Activated T-helper 1 cell treated with anti-CD3 and anti-CD28 coated beads, Interleukin-12 subunit alpha, Interleukin-12 subunit beta, Interleukin-2, Interleukin-4 antibody, amounts not matched to agents 30 ng/mL and 10 ng/mL and 1 ng/mL, durations not matched to agents 14 hours and 24 hours and 36 hours (primary cell): ENCODE data around the gene ANKS1B. TPM values are rescaled to one million over a fixed set of nuclear protein-coding genes. Genes with fewer than 3 reads are reported as not detected.
"Not testable (repeated sequence)": the region's sequence is repeated elsewhere in the genome, so short reads cannot be mapped to it uniquely, and the experiment has no call there.

Source experiments
- DNase-seq: peaks from one replicate; pipeline ENCODE4 v3.0.0; 2021; ENCODE audit warnings: low spot score
- H3K27ac Mint-ChIP-seq: one replicate; pipeline ENCODE4 v1.8.0; 2021; ENCODE audit warnings: mild to moderate bottlenecking, mixed read lengths
- H3K27me3 Mint-ChIP-seq: one replicate; pipeline ENCODE4 v1.8.0; 2022; ENCODE audit warnings: mild to moderate bottlenecking, moderate library complexity, mixed read lengths; ENCODE audit not compliant: insufficient read depth
- H3K36me3 Mint-ChIP-seq: one replicate; pipeline ENCODE4 v1.8.0; 2021; ENCODE audit warnings: low read depth, mixed read lengths
- H3K4me1 Mint-ChIP-seq: one replicate; pipeline ENCODE4 v1.8.0; 2021; ENCODE audit warnings: low read depth, mixed read lengths
- H3K4me3 Mint-ChIP-seq: one replicate; pipeline ENCODE4 v1.8.0; 2021; ENCODE audit warnings: mild to moderate bottlenecking, moderate library complexity, mixed read lengths
- H3K9me3 Mint-ChIP-seq: one replicate; pipeline ENCODE4 v1.8.0; 2021; ENCODE audit warnings: mixed read lengths
- intact Hi-C: fragments of 100-400 bp; cut with micrococcal nuclease; formaldehyde crosslinking; loops from one replicate; pipeline ENCODE4 v1.15.1; 2024
- total RNA-seq: library from RNA; stranded (reverse); gene quantifications from 2 replicates; pipeline ENCODE4 v1.2.3, GENCODE V29; 2022

ANKS1B gene
- total RNA-seq, 1 donor from 2014 or later, result 2.8 TPM

DNA sequence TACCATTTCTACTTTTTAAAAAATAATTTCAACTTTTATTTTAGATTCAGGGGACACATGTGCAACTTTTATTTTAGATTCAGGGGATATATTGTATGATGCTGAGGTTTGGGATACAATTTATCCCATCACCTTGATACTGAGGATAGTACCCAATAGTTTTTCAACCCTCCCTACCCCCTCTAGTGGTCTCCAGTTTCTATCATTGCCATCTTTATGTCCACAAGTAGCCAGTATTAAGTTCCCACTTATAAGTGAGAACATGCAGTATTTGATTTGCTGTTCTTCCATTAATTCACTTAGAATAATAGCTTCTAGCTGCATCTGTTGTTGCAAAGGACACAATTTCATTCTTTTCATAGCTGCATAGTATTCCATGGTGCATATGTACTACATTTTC lies 162.5 kb downstream of the ANKS1B start:
- Mint-ChIP-seq H3K4me1 (no peaks in the 10 kb centered on the region), H3K27ac (no peak overlapping the region), H3K36me3 (no peaks in the 10 kb centered on the region), H3K9me3 (no peaks in the 10 kb centered on the region), H3K27me3 (no peaks in the 10 kb centered on the region), H3K4me3 (no peak overlapping the region)
- intact Hi-C loops, result no loop called here
- DNase-seq, result no peak

DNA sequence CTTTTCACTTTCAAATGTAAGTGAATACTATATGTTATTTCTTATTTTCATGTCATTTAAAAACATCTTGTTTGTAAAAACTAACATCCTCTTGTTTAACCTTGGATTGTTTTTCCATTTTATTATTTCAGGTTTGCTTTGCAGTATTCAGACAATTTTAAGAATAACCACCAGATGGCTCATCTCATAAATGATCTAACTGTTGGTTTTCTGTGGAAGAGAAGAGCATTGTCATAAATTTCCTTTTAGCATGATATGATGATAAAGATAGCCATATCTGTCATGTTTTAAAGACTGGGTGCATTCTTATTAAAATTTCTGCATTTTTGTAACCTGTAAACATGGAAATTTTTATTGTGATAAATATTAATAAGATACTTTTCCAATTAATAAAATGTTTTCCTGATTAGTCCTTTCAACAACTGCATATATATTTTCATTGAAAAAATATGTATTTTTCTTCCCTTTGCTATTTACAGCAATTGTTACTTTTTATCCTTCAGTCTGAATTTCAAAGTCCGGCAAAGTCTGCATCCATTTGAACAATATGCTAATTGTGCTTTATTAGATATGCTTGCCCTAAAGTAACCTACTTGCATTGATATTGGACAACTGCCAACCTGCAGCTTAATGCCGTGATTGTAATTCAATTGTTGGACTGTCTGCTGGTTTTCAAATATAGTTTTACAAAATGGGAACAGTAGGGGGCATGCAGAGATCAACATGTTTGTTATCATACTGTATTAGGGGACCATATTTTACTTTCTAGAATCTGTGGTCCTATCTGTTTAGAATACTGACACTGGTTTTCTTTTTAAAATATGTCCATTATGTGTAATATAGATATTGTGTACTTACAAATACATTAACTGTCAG lies 173.8 kb downstream of the ANKS1B start:
- intact Hi-C loops, result loop anchor here (2.0 kb wide), 1 partner anchor 744 kb away; no protein-coding TSS in a partner anchor
- Mint-ChIP-seq H3K4me3 (no peak overlapping the region), H3K4me1 (no peaks in the 10 kb centered on the region)

DNA sequence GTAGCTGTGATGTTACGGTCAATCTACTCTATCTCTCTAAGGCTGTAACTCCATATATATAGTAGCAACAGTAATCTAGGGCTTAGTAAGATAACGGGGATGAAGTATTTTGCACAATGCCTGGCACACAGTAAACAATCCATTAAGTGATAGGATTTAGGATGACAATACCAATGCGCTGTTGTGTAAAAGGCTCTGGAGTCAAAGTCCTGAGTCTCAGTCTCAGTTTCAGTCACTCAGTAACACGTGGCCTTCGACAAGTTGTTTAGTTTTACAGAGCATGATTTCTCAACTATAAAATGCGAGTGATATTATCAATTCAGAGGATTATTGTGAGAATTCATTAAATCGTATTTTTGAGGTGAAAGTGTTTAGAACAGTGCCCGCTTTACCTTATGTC lies 174.8 kb downstream of the ANKS1B start:
- H3K36me3 Mint-ChIP-seq, result no peaks in the 10 kb centered on the region
- intact Hi-C loops, result loop anchor here (2.0 kb wide), 1 partner anchor 745 kb away; no protein-coding TSS in a partner anchor
- no peak overlapping the region for H3K27ac Mint-ChIP-seq
- no peaks in the 10 kb centered on the region for H3K27me3 Mint-ChIP-seq
- H3K9me3 Mint-ChIP-seq, result no peaks in the 10 kb centered on the region
- DNase-seq, result no peak
- H3K4me3 Mint-ChIP-seq, result no peak overlapping the region
- H3K4me1 Mint-ChIP-seq, result no peaks in the 10 kb centered on the region

More for the DNA sequence above, 173.8 kb downstream of the ANKS1B start:
- no peaks in the 10 kb centered on the region for H3K27me3 Mint-ChIP-seq
- no peak for DNase-seq
- no peaks in the 10 kb centered on the region for H3K36me3 Mint-ChIP-seq
- H3K9me3 Mint-ChIP-seq, result no peaks in the 10 kb centered on the region
- H3K27ac Mint-ChIP-seq, result no peak overlapping the region

DNA sequence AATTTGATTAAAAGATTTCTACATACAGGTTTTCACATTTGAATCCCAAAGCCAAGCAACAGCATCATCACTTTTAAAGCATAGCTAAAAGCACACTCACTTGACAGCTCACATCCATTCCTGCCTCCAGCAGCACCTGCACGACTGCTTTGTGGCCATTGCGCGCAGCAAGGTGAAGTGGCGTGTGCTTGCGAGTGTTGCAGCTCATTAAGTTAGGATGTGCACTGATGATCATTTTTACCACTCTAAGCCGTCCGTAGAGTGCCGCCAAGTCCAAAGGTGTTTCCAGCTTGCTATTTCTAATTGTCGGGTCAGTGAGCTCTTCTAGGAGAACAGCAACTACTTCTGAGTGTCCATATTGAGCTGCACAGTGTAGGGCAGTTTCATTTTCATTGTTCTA lies 178.4 kb downstream of the ANKS1B start:
- intact Hi-C loops, result no loop called here
- H3K9me3 Mint-ChIP-seq, result no peaks in the 10 kb centered on the region
- H3K27ac Mint-ChIP-seq, result no peak overlapping the region

DNA sequence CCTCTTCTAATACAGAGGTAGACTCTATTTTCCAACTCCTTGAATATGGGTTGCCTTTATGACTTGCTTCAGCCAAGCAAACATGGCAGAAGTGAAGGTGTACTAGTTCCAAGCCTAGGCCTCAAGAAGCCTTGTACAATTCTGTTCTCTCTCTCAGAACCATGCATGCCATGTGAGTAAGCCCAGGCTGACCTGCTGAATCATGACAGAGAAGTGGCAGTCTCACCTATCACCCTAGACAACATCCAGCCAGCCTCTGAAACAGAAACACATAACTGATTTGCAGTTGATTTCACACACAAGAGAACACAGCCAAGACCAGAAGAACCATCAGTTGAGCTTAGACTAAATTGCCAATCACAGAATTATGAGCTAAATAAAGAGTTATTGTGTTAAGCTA lies 180.0 kb downstream of the ANKS1B start:
- H3K36me3 Mint-ChIP-seq, result no peaks in the 10 kb centered on the region
- no peaks in the 10 kb centered on the region for H3K9me3 Mint-ChIP-seq
- H3K27me3 Mint-ChIP-seq, result no peaks in the 10 kb centered on the region
- no peak for DNase-seq
- H3K4me3 Mint-ChIP-seq, result no peak overlapping the region
- H3K27ac Mint-ChIP-seq, result no peak overlapping the region
- no peaks in the 10 kb centered on the region for H3K4me1 Mint-ChIP-seq
- intact Hi-C loops, result no loop called here

More for the DNA sequence above, 178.4 kb downstream of the ANKS1B start:
- H3K4me3 Mint-ChIP-seq, result no peak overlapping the region
- no peaks in the 10 kb centered on the region for H3K36me3 Mint-ChIP-seq
- DNase-seq, result no peak
- no peaks in the 10 kb centered on the region for H3K4me1 Mint-ChIP-seq
- no peaks in the 10 kb centered on the region for H3K27me3 Mint-ChIP-seq

DNA sequence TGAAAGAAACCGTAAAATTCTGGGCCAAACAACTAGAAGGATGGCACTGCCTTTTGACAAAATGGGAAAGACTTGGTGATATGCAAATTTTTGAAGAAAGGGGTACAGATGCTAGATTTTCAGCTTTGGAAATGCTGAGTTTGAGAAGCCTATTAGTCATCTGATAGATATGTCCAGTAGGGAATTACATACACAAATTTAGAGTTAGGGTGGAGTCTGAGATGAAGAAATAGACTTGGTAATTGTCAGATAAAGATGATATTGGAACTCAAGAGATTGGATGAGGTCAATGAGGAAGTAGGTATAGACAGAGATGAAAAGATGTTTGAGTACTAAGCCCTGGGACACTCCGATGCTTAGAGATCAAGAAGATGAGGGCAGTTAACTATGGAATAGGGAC lies 184.1 kb downstream of the ANKS1B start:
- intact Hi-C loops, result no loop called here
- Mint-ChIP-seq H3K27ac (no peak overlapping the region), H3K36me3 (no peaks in the 10 kb centered on the region), H3K27me3 (no peaks in the 10 kb centered on the region), H3K4me3 (no peak overlapping the region), H3K4me1 (no peaks in the 10 kb centered on the region), H3K9me3 (no peaks in the 10 kb centered on the region)
- DNase-seq, result no peak

DNA sequence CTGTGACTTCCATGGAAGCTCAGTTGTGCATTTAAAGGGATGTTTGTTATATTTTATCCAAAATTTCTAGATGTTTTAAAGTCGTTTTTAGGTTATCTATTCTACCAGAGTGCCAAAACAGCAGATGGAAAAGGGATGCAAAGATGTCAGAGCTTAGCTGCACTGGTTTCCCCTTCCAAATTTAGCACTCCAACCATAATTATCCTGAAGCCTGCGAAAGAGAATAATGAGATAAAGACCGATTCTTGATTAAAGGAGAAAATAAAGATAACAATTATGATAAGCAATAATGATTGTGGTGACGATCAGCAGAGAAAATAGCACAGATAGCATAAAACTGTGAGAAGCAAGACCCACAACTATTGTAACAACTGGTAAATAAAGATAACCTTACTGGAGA lies 186.8 kb downstream of the ANKS1B start:
- H3K36me3 Mint-ChIP-seq, H3K4me1 Mint-ChIP-seq, H3K27ac Mint-ChIP-seq, H3K4me3 Mint-ChIP-seq, DNase-seq, intact Hi-C loops, H3K9me3 Mint-ChIP-seq, H3K27me3 Mint-ChIP-seq: not testable (repeated sequence)

DNA sequence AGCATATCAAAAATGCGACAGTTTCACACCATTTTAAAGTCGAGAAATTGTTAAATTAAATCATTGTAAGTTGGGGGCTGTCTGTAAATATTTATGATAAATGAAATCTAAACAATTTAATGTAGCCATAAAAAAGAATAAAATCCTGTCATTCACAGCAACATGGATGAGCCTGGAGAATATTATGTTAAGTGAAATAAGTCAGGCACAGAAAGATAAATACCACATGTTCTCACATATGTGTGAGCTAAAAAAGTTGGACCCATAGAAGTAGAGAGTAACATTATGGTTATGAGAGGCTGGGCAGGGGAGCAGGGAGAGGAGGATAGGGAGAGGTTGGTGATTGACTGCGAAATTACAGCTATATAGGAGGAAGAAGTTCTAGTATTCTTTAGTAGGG lies 201.3 kb downstream of the ANKS1B start:
- Mint-ChIP-seq H3K9me3 (no peaks in the 10 kb centered on the region), H3K27ac (no peak overlapping the region), H3K27me3 (no peaks in the 10 kb centered on the region), H3K4me1 (no peaks in the 10 kb centered on the region), H3K36me3 (no peaks in the 10 kb centered on the region), H3K4me3 (no peak overlapping the region)
- intact Hi-C loops, result no loop called here
- DNase-seq, result no peak

DNA sequence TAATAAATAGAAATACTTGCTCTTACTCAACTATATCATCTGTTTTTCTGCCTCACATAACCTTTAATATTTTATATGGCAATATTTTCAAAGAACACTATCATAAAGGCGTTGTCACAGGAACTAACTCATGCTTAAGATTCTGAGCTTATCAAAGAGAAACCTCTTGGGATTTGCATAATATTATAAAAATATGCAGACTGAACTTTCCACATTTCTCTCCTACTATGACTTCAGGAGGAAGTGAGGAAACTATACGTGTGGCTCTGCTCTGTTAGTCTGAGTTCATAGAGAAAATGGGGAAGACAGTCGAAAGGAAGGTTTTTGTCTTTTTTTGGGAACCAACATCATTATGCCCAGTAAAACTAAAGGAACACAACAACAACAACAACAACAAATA lies 212.5 kb downstream of the ANKS1B start:
- Mint-ChIP-seq H3K9me3 (no peaks in the 10 kb centered on the region), H3K27ac (no peak overlapping the region), H3K27me3 (no peaks in the 10 kb centered on the region), H3K36me3 (no peaks in the 10 kb centered on the region), H3K4me1 (no peaks in the 10 kb centered on the region), H3K4me3 (no peak overlapping the region)
- DNase-seq, result no peak
- intact Hi-C loops, result no loop called here

DNA sequence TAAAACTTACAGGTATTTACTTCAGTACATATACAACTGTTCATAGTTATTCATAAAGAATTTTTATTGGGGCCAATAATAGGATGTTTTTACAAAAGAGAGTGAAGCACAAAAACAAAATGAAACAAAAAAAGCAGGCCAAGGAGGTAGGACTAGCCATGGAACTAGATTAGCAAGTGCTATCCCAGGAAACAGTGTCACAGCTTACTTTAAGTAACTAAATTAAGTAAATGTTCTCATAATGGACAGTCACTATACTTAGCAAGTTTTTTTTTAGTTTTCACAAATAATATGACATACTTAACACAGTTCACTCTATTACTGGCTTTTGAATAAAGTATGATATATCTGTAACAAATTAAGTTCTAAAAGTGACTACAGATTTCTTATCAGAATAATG lies 213.1 kb downstream of the ANKS1B start:
- Mint-ChIP-seq H3K27me3 (no peaks in the 10 kb centered on the region), H3K36me3 (no peaks in the 10 kb centered on the region), H3K4me3 (no peak overlapping the region), H3K4me1 (no peaks in the 10 kb centered on the region), H3K9me3 (no peaks in the 10 kb centered on the region), H3K27ac (no peak overlapping the region)
- intact Hi-C loops, result no loop called here
- DNase-seq, result no peak

DNA sequence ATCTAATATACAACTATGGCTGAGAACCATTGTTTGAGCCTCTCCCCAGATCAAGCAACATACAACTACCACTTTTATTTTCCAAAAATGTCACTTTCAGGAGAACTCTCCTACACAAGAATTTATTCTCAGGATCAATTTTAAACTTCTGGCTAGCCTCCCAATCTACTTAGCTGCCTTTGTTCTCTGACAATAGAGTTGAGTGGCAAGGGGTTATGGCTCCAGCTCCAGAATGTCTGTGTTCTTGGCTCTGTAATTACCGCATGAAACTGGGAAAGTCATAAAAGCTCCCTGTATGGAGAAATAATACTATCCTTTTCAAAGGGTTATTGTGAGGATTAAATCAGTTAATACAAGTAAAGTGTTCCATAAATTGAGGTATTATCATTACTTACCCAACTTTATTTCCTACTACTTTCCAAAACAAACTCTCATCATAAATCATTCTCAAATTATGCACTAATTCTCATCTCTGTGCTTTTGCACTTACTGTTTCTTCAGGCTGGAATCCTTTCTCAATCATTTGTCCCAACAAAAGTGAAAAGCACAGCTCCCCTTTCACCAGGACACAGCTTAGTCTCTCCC lies 215.2 kb downstream of the ANKS1B start:
- DNase-seq, result no peak
- Mint-ChIP-seq H3K9me3 (no peaks in the 10 kb centered on the region), H3K27me3 (no peaks in the 10 kb centered on the region), H3K4me1 (no peaks in the 10 kb centered on the region), H3K27ac (no peak overlapping the region), H3K4me3 (no peak overlapping the region), H3K36me3 (no peaks in the 10 kb centered on the region)
- intact Hi-C loops, result no loop called here

DNA sequence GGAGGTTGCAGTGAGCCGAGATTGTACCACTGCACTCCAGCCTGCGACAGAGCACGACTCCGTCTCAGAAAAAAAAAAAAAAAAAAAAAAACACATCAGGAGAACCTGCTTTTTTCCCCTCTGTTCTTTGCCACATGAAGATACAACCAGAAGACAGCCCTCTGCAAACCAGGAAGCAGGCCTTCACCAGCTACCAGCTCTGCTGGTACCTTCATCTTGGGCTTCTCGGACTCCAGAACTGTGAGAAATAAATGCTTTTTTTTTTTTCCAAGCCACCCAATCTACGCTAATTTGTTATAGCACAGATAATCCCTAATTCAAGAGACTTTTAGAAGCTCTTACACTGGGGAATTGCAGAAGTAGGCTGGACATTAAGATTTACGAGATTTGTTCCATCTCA lies 216.0 kb downstream of the ANKS1B start:
- H3K4me1 Mint-ChIP-seq, result no peaks in the 10 kb centered on the region
- no peak for DNase-seq
- H3K9me3 Mint-ChIP-seq, result no peaks in the 10 kb centered on the region
- intact Hi-C loops, result no loop called here
- H3K36me3 Mint-ChIP-seq, result no peaks in the 10 kb centered on the region
- no peak overlapping the region for H3K27ac Mint-ChIP-seq
- no peak overlapping the region for H3K4me3 Mint-ChIP-seq
- H3K27me3 Mint-ChIP-seq, result no peaks in the 10 kb centered on the region

DNA sequence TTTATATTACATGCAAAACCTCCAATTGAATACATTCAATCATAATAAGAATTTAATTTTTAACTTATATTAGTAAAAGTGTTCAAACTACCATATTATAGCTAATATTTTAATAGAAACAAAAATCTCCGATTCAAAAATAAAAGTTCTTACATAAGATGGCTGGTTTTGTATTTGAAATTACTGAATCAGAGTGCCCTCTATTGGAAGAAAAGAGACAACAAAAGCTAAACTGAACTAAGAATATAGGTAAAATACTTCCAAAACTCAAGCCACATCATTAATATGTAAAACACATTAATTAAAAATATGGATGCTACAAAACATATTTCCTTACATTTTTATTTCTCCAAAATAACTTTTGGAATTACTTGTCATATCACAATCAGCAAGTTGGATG lies 216.9 kb downstream of the ANKS1B start:
- H3K36me3 Mint-ChIP-seq, result no peaks in the 10 kb centered on the region

More for the DNA sequence above, 216.9 kb downstream of the ANKS1B start:
- no peaks in the 10 kb centered on the region for H3K4me1 Mint-ChIP-seq
- no peak overlapping the region for H3K4me3 Mint-ChIP-seq
- no peaks in the 10 kb centered on the region for H3K9me3 Mint-ChIP-seq
- DNase-seq, result no peak
- intact Hi-C loops, result no loop called here
- H3K27me3 Mint-ChIP-seq, result no peaks in the 10 kb centered on the region
- no peak overlapping the region for H3K27ac Mint-ChIP-seq
